Esophagus (tissue), 2 donors: ENCODE data around the gene SENP3. TPM values are rescaled to one million over a fixed set of nuclear protein-coding genes. Genes with fewer than 3 reads are reported as not detected.

Experiments used
- H3K27ac ChIP-seq, 2 donors: one replicate each; pipeline ENCODE4 v1.5.1; 2013; ENCODE audit warnings: low read depth in 2 of 2, mild to moderate bottlenecking in 2 of 2, inconsistent platforms in 1 of 2, low read length in 1 of 2, moderate library complexity in 1 of 2
- H3K27me3 ChIP-seq, 2 donors: one replicate each; pipeline ENCODE4 v1.6.1; 2013; ENCODE audit warnings: low read length in 2 of 2, control low read depth in 1 of 2, mild to moderate bottlenecking in 1 of 2; ENCODE audit not compliant: insufficient read depth in 2 of 2, control insufficient read depth in 1 of 2
- H3K36me3 ChIP-seq, 2 donors: one replicate each; pipeline ENCODE4 v1.6.1; 2013; ENCODE audit warnings: low read length in 1 of 2; ENCODE audit not compliant: control insufficient read depth in 2 of 2, insufficient read depth in 2 of 2
- H3K4me1 ChIP-seq, 2 donors: one replicate each; pipeline ENCODE4 v1.6.1; 2013; ENCODE audit warnings: low read length in 1 of 2; ENCODE audit not compliant: control insufficient read depth in 2 of 2, insufficient read depth in 2 of 2
- H3K4me3 ChIP-seq, 2 donors: one replicate each; pipeline ENCODE4 v1.5.1; 2013; ENCODE audit warnings: low read length in 2 of 2, mild to moderate bottlenecking in 2 of 2, low read depth in 1 of 2, moderate library complexity in 1 of 2
- H3K9me3 ChIP-seq, 2 donors: one replicate each; pipeline ENCODE4 v1.6.1; 2013; ENCODE audit warnings: mild to moderate bottlenecking in 2 of 2, low read depth in 1 of 2, low read length in 1 of 2, moderate library complexity in 1 of 2; ENCODE audit not compliant: control insufficient read depth in 2 of 2, insufficient read depth in 1 of 2
- WGBS, 2 donors: extraction: QIAGEN DNeasy Blood & Tissue Kit; methylation state at CpG; one replicate each; pipeline ENCODE4 v1.1.7; 2013; 5-methylcytosine and 5-hydroxymethylcytosine counted together
- polyA plus RNA-seq, 2 donors: library from polyadenylated mRNA; stranded (reverse); fragments of 200-250 nt; gene quantifications; one replicate each; pipeline ENCODE4 v1.2.3, GENCODE V29; 2013
- donor health status: healthy with polysubstance abuse.
- donor health status: Bipolar disorder and iron deficiency.

SENP3 gene
- 10 to 100 TPM; 21.6 to 33.6 TPM for polyA plus RNA-seq

GRCh38 chr17:7561589-7562207 lies at the start of gene SENP3:
TSS of gene SENP3 (plus strand) at chr17:7561919. CDS start at chr17:7563077, 1,158 bp downstream.
- H3K4me3 ChIP-seq: peak within 1 kb of the TSS; percentile 72 to 76
- no peaks in the 10 kb centered on the region for H3K9me3 ChIP-seq
- peaks cover 6 to 20% of the 10 kb centered on the region in 2 donors for H3K36me3 ChIP-seq
- peaks cover 8 to 24% of the 10 kb centered on the region in 2 donors for H3K4me1 ChIP-seq
- 0 to 1% methylated on average over 54 to 82 of the region's 82 CpGs for WGBS, 2 donors
- peak within 1 kb of the TSS; percentile 88 to 94 for H3K27ac ChIP-seq
- no peaks in the 10 kb centered on the region for H3K27me3 ChIP-seq

GRCh38 chr17:7512105-7512504 lies 49.6 kb upstream of the SENP3 start:
- WGBS, 2 donors: 90 to 93% methylated on average over 15 of the region's 15 CpGs
- Histone ChIP-seq H3K27me3 (no peaks in the 10 kb centered on the region), H3K9me3 (peaks cover 0 to 4% of the 10 kb centered on the region in 2 donors), H3K27ac (no peak overlapping the region), H3K36me3 (peaks cover 25 to 58% of the 10 kb centered on the region in 2 donors), H3K4me1 (peaks cover 0 to 4% of the 10 kb centered on the region in 2 donors), H3K4me3 (no peak overlapping the region)

- Histone ChIP-seq H3K27me3 (no peaks in the 10 kb centered on the region), H3K9me3 (peaks cover 0 to 4% of the 10 kb centered on the region in 2 donors), H3K4me1 (peaks cover 0 to 4% of the 10 kb centered on the region in 2 donors), H3K4me3 (no peak overlapping the region), H3K27ac (no peak overlapping the region), H3K36me3 (peaks cover 25 to 58% of the 10 kb centered on the region in 2 donors)
- 90% methylated on average over 20 of the region's 20 CpGs for WGBS, 2 donors
Observed at GRCh38 chr17:7512824-7513540, 48.7 kb upstream of the SENP3 start.

GRCh38 chr17:7513850-7514419 lies 47.8 kb upstream of the SENP3 start:
- no peak overlapping the region for H3K4me3 ChIP-seq
- 56 to 63% methylated on average over 17 of the region's 17 CpGs for WGBS, 2 donors
- H3K27ac ChIP-seq: no peak overlapping the region
- H3K27me3 ChIP-seq: no peaks in the 10 kb centered on the region
- H3K9me3 ChIP-seq: peaks cover 0 to 4% of the 10 kb centered on the region in 2 donors
- peaks cover 25 to 53% of the 10 kb centered on the region in 2 donors for H3K36me3 ChIP-seq
- peaks cover 0 to 4% of the 10 kb centered on the region in 2 donors for H3K4me1 ChIP-seq

DNA sequence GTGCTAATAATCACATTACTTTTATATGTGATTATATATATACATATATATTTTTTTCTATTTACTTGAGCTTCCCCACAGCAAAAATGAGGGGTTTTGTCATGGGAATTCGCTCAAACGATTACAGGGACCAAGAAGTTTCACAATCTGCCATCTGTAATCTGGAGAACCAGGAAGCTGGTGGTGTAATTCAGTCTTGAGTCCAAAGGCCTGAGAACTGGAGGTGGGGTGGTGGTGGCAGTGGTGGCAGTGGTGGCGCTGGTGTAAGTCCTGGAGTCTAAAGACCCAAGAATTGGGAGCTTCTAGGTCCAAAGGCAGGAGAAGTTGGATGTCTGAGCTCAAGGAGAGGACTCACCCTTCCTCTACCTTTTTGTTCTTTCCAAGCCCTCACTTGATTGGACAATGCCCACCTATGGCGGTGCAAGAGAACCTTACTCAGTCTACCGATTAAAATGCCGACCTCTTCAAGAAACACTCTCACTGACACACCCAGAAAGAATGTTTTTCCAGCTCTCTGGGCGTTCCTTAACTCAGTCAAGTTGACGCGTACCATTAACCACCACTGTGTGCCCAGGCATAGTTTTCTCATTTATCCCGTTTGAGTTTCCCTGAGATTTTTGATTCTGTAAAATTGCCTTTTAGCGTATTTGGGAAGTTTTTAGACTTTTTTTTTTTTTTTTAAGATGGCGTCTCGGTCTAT lies 45.7 kb upstream of the SENP3 start:
- Histone ChIP-seq H3K36me3 (peaks cover 20 to 34% of the 10 kb centered on the region in 2 donors), H3K4me1 (peaks cover 0 to 4% of the 10 kb centered on the region in 2 donors), H3K27me3 (no peaks in the 10 kb centered on the region), H3K9me3 (peaks cover 0 to 4% of the 10 kb centered on the region in 2 donors), H3K27ac (no peak overlapping the region), H3K4me3 (no peak overlapping the region)
- 80 to 89% methylated on average over 13 of the region's 13 CpGs for whole genome bisulfite sequencing, 2 donors

- H3K4me1 ChIP-seq: no peaks in the 10 kb centered on the region
- H3K27ac ChIP-seq: no peak overlapping the region
- H3K9me3 ChIP-seq: no peaks in the 10 kb centered on the region
- H3K4me3 ChIP-seq: no peak overlapping the region
- H3K27me3 ChIP-seq: no peaks in the 10 kb centered on the region
- 44 to 48% methylated on average over 10 of the region's 10 CpGs for WGBS, 2 donors
- no peaks in the 10 kb centered on the region for H3K36me3 ChIP-seq
Observed at GRCh38 chr17:7523033-7523432, 38.7 kb upstream of the SENP3 start.

GRCh38 chr17:7528842-7529241 lies 32.9 kb upstream of the SENP3 start:
- H3K27me3 ChIP-seq: no peaks in the 10 kb centered on the region
- H3K9me3 ChIP-seq: no peaks in the 10 kb centered on the region
- no peak overlapping the region for H3K4me3 ChIP-seq
- H3K36me3 ChIP-seq: no peaks in the 10 kb centered on the region
- no peaks in the 10 kb centered on the region for H3K4me1 ChIP-seq
- no peak overlapping the region for H3K27ac ChIP-seq

DNA sequence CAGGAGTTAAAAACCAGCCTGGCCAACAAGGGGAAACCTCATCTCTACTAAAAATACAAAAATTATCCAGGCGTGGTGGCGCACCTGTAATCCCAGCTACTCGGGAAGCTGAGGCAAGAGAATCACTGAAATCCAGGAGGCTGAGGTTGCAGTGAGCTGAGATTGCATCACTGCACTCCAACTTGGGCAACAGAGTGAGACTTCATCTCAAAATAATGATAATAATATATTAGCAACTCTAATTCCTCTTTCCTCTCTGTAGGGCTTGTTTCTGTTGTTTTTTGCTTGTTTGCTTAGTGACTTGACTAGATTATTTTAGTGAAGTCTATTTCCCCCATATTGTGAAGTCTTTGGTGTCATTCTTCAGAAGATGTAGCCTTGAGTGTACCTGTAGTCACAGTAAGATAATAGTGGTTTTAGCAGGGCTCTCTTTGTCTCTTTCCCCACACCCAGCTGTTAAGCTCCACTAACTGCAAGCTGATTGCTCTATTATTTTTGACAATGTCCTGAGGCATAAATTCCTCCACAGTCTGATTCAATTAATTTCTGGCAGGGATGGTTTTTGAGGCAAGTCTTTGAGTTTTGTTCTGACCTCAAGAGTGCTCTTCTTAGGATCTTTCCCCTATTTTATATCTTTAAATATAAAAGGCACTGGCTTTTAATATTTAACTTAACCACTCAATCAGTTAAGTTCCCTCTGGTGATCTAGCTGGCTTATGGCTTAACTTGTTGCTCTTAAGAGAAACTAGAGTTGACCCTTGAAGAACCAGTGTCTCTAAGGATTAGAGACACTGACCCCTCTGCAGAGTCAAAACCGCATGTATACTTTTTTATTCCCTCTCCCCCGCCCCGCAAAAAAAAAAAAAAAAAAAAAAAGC lies 31.5 kb upstream of the SENP3 start:
- no peaks in the 10 kb centered on the region for H3K4me1 ChIP-seq
- no peaks in the 10 kb centered on the region for H3K36me3 ChIP-seq
- no peaks in the 10 kb centered on the region for H3K27me3 ChIP-seq
- no peak overlapping the region for H3K27ac ChIP-seq
- WGBS, 2 donors: 92 to 93% methylated on average over 6 of the region's 6 CpGs
- H3K9me3 ChIP-seq: no peaks in the 10 kb centered on the region
- no peak overlapping the region for H3K4me3 ChIP-seq

DNA sequence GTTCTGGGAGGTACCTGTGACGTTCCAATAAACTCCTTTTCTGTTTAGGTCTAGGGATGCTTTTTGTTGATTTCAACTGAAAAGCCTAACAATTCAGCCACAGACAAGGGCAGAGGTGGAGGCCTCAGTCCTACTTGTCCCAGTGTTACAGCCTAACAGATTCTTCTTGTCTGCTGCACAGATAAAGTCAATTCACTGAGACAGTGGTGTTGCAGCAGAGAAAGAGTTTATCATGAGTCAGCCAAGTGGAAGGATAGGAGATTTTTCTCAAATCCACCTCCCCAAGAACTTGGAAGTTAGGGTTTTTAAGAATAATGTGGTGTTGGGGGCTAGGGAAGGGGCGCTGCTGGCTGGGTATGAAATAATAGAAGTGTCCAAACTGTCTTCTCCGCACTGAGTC lies 23.7 kb upstream of the SENP3 start:
- H3K36me3 ChIP-seq: no peaks in the 10 kb centered on the region
- H3K27ac ChIP-seq: no peak overlapping the region
- no peaks in the 10 kb centered on the region for H3K4me1 ChIP-seq
- WGBS, 2 donors: 83 to 85% methylated on average over 3 of the region's 3 CpGs
- peaks cover 3 to 12% of the 10 kb centered on the region in 2 donors for H3K9me3 ChIP-seq
- no peak overlapping the region for H3K4me3 ChIP-seq
- no peaks in the 10 kb centered on the region for H3K27me3 ChIP-seq
